Measurements from ENCODE around the gene TSC2. TPM values are rescaled to one million over a fixed set of nuclear protein-coding genes. Genes with fewer than 3 reads are reported as not detected.
A peak's percentile ranks its signal among the peaks of the same experiment; 100 is the strongest.
"Not testable (repeated sequence)": the region's sequence is repeated elsewhere in the genome, so short reads cannot be mapped to it uniquely, and the experiment has no call there.

Gene TSC2

GRCh38 chr16:2135770-2136490 is 88.1 kb downstream of the TSC2 start, which contains the start of gene PKD1:
PKD1 (minus strand) TSS chr16:2135898; CDS start chr16:2135689, 209 bp downstream.
- Histone ChIP-seq H2BK15ac (ENCODE audit: low read length) (peak within 1 kb of the TSS; percentile 67), H3K9ac (ENCODE audit: low read depth, low read length, poor library complexity) (peak within 1 kb of the TSS; percentile 81), H3K27ac (replicated peaks; ENCODE audit: low read length) (peak within 1 kb of the TSS; percentile 56), H3K4me3 (ENCODE audit: low read length in 2 of 2) (peak within 1 kb of the TSS; percentile 56 to 82), H3K14ac (ENCODE audit: low read length) (peak within 1 kb of the TSS; percentile 38), H2AFZ (ENCODE audit: low read length) (peak within 1 kb of the TSS; percentile 86), H3K18ac (ENCODE audit: low read length) (peak within 1 kb of the TSS; percentile 71), H3K4me2 (ENCODE audit: insufficient read depth, low read length, poor library complexity, severe bottlenecking) (peak within 1 kb of the TSS; percentile 49)
- H3K4me1 ChIP-seq (ENCODE audit: control insufficient read depth in 2 of 2, insufficient read depth in 1 of 2, low read depth in 1 of 2, low read length in 2 of 2); H3K9me3 ChIP-seq (replicated peaks in 1 of 2; ENCODE audit: control insufficient read depth in 2 of 2, insufficient read depth in 1 of 2, low read depth in 1 of 2, low read length in 2 of 2); H2BK5ac ChIP-seq (ENCODE audit: low read length); H3K79me1 ChIP-seq (ENCODE audit: low read depth, low read length); H2BK120ac ChIP-seq (ENCODE audit: low read depth, low read length); H4K91ac ChIP-seq (ENCODE audit: low read depth, low read length, poor library complexity); H3K36me3 ChIP-seq (replicated peaks in 1 of 2; ENCODE audit: control insufficient read depth in 2 of 2, insufficient read depth in 2 of 2, low read length in 2 of 2); H2BK12ac ChIP-seq (ENCODE audit: low read length); H4K8ac ChIP-seq (ENCODE audit: low read depth, low read length); H3K4ac ChIP-seq (ENCODE audit: low read length); H3K23ac ChIP-seq (ENCODE audit: low read depth, low read length, poor library complexity); H3K27me3 ChIP-seq (ENCODE audit: control insufficient read depth in 3 of 3, insufficient read depth in 3 of 3, low read depth in 1 of 3, low read length in 3 of 3); H2AK5ac ChIP-seq (ENCODE audit: low read depth, low read length): not testable (repeated sequence)
- peak; percentile 93 for DNase-seq (ENCODE audit: low spot score)
- WGBS, 2 donors (ENCODE audit: extremely low coverage in 2 of 2, insufficient read length in 2 of 2, insufficient replicate concordance in 1 of 2) = no CpG with 5 or more reads among the region's 81 CpGs

Small RNA genes lying within 50 kb of the gene (small RNA-seq; reads per million reads assigned to genes)
- not detected for gene MIR1225 (ENCODE audit: insufficient read depth)
- not detected for gene MIR3180-5 (ENCODE audit: insufficient read depth)
- not detected for gene MIR4516 (ENCODE audit: insufficient read depth)
- gene RF00019 (ENCODE audit: insufficient read depth) = not detected
- gene RN7SL219P (ENCODE audit: insufficient read depth) = not detected
